ENCODE data around the gene PRTFDC1.
"Not testable (repeated sequence)": the region's sequence is repeated elsewhere in the genome, so short reads cannot be mapped to it uniquely, and the experiment has no call there.

The PRTFDC1 gene, protein sequence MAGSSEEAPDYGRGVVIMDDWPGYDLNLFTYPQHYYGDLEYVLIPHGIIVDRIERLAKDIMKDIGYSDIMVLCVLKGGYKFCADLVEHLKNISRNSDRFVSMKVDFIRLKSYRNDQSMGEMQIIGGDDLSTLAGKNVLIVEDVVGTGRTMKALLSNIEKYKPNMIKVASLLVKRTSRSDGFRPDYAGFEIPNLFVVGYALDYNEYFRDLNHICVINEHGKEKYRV

DNA sequence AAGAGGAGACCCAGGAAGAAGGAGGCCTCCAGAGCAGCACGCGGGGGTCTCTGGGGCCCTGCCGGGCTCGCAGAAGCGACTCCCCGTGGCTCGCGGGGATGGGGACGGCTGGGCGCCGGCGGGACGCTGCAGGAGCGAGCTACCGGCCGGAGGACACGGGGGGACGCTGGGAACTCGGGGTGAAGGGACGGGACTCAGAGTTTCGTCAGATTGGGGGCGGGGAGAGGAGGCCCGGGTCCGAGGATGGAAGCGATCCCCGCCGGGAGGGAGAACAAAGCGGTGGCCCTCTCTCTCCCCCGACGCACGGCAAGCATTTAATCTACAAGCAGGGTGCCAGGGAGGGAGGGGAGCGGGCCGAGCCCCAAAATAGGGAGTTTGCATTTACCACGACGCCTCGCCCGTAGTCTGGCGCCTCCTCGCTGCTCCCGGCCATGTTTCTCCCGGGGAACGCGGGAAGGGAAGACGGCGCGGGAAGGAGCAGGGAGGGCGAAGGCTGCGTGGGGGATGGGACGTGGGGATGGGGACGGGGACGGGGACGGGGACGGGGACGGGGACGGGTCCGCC, at the start of gene PRTFDC1:
Gene PRTFDC1, minus strand, starts transcription at position 464 of the 564 bp plus-strand sequence. Its CDS starts 31 bp downstream, at position 433.
- DNase-seq: peak; percentile 45

DNA sequence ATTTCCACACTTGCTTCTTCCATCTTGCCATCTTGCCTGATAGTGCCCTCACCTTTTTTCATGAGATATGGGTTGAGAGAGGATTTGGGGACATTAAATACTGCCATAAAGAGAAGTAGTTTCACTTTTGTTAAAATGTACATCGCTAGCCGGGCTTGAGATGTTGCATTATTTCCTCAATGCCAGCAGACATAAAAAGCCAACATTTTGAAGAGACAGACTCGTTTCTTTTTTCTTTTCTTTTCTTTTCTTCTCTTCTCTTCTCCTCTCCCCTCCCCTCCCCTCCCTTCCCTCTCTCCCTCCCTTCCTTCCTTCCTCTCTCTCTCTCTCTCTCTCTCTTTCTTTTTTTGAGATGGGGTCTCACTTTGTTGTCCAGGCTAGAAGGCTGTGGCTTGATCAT, 45.6 kb upstream of the PRTFDC1 start:
- no peak for DNase-seq

DNA sequence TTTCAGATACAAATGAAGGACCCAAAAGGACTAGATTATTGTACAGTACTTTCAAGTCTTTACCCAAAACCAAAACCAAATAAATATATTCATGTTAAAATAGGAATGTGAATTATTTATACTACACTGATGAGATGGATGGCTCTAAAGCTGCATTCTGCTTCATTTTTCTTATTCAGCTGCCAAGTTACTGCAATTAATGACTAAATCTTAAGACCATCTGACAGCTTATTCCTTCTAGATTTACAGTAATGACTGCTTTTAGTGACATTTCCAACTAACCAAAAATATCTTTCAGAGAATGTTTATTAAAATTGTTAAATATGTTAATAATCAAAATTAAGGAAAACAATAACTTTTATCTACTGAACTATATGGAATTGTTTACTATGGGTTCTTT, 42.7 kb upstream of the PRTFDC1 start:
- DNase-seq: no peak

DNA sequence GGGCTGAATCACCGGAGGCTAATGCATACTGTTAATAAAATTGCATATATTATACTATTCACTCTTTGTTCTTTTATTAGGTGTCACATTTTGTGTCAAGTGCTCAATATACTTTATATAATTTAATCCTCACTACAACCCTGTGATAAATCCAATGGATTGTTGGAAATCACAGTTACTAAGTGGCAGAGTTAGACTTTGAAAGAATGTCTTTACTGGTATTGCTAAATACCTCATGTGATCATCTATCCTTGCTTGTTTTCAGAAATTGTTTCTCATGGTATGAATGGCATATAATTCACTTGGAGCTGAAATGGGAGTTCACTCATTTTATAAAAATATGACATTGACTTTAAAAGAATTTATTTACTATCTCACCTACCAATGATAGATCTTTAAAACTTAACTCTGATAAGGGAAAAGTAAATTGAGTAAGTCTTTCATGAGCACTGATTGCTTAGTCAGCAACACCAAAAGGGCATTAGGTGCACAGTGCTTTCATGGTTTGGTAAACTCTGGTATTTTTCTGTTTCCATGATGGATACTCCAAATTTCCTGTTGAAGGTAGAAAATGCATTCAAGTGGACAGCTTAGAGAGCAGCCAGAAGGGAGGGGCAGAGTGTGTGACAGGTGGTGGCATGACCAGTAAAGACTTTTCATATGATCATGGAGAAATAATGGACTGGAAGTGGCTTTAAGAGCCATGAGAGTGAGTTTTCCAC, 41.0 kb upstream of the PRTFDC1 start:
- no peak for DNase-seq

DNA sequence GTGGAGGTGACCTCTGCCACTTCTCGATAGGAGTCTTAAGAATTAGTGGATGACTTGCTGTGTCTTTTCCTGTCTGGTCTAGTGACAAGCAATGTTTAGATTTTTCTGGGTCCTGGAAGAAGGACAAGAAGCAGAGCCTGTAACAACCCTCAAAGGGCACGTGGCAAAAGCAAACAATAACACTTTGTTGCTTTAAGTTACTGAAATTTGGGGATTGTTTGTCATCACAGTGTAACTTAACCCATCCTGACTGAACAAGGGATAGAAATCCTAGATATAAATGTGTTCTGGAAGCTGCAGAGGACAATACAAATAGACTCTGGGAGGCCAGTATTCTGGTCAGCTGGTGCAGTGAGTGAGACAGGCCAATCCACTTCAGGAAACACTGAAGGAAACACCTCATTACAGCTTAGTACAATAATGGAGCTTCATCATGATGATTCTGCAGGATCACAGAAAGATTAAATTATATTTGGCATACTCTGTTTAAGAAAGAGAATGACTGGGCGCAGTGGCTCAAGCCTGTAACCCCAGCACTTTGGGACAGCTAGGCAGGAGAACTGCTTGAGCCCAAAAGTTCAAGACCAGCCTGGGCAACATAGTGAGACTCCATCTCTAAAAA, 40.2 kb upstream of the PRTFDC1 start:
- no peak for DNase-seq

DNA sequence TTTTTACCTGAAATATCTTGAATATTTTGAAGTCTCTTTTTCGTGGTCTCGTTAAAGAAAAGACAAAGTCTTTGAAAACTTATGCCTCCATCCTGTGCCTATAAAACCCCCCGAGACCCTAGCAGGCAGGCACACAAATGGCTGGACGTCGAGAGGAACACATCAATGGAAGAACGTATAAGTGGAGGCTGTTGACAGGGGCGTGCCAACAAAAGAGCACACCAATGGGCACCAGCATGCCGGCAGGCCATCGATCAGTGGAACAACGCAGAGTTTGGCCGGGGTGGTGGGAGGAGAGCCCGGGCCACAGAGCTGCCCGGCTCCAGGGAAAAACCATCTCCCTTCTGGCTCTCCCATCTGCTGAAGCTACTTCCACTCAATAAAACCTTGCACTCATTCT, 38.9 kb upstream of the PRTFDC1 start:
- DNase-seq: no peak

DNA sequence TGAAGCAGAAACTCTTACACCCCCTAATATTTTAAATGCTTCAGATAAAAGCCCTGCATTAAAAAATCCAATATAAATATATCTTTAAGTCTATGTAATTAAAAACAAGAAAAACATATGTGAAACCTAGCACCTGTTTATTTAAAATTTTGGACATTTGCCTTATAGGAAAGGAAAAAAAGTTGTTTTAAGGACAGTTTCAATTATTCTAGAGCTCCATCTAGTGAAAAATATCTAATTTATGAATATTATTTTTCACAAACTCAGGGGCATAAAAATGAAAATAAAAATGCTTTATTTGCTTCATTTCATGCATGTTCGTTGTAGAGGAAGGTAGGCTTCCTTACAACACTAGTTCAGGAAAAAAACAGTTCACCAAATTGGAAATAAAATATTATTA, 37.5 kb upstream of the PRTFDC1 start:
- no peak for DNase-seq

DNA sequence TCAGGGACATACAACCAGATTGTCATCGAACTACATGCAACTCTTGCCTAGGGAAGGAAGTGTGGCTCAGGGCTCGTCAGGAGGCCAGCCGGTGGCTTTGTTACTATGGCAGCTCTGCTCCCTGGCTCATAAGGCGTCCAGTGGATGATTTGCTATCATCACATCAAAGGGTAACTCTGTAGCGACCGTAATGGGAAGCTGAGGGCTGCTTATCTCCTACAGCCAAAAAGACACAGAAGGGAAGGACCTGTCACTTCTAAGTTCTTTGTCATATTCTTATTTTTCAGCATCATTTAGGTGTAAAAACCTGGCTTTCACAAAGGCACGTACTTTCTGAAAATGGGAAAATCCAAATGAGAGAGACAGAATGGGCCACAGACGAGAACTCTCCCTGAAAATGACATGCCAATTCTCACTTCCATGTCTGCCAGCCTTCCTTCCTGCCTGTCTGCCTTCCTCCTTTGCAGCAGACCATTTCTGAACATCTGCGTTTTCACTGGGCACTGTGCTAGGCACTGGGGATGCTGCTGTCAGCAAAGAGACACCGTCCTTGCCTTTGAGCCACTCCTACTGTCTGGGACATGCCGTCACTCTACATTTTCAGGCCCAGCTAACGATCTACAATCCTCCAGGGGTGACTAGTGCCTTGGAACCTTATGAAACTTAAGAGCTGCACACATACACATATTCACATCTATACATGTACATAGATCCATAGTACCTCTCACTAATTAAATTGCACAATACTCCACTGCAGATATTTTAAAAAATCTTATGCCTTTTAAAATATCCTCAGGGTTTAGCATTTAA, 36.6 kb upstream of the PRTFDC1 start:
- no peak for DNase-seq

DNA sequence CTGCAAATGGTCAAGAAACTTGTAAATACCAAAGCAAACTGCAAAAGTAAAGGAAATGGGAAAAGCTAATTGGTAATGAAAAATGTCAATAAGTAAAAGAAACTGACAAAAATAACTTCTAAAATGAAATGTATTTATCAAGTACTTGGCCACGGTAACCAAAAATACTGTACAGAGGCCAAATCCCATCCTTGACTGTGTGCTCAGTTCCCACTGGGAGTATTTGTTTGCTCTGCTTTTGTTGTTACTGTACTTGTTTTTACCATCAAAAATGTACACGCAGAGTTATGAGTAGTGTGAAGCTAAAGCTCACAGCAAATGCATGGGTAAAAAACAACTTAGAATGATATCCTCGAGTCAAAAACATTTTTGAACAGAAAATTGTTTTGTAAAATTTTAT, 32.5 kb upstream of the PRTFDC1 start:
- no peak for DNase-seq

DNA sequence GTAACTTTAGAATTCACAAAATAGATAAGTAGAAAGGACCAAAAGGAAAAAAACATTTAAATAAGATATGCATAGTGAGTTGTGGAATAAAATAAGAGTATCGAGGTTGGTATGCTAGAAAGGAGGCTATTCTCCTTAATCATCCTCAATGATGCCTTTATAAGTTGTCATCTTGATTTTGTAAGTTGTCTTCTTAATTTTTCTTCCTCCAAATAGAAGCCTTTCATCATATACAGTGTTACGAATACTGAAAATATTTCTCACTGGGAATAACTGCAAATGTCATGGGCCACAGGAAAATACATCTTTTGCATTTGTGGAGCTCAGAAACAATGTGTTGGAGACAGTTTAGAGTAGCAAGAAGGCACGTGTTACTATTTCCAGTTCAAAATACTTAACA, 31.5 kb upstream of the PRTFDC1 start:
- no peak for DNase-seq

DNA sequence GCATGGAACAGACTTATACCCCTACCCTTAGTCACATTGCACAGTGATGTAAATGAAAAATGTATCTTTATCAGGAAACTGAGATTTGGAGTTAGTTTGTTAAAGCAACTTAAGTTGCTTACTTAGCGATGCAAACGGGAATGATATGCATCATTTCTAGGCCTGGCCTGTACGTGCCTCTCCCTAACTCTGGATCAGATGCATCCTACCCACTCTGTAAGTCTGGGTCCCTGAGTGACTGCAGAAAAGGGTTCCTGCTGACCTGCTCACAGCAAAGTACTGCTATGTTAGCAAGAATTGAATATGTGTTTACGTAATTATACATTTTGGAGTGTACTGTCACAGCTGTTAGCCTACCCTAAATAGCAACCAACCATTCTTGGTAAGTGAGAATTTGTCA, 30.7 kb upstream of the PRTFDC1 start:
- no peak for DNase-seq

DNA sequence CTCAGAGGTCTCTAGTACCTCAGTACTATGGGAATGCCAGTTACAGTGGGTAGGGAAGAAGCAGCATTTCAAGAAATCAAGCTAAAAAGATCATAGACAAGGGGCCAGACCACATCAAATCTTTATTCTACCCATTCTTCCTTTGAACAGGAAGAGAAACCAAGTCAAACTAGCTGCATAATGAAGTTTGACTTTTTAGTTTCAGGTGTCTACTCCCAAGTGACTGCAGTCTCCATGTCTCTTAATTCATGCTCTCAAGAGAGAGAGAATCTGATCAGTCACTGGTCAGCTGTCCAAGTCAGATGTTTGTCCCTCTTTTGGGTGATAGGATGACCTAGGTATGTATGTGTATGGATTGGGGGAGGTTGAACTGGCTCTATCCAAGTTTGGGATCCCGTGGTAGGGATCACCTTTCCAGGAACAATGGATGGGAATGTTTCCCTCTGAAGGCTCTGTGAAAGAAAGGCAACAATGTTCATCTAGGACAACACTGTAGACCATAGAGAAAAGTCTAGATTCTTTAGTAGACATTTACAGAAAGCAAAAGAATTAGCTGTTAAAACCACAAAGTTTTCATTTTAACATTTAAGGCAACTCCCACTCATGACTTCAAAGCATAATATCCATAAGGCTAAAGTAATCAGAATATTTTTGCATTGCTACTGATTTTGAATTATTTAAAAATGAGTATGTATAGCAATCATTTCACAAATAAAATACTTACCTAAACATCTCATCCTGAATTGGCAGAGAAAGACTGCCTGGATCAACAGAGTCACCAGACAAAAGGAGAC, 30.1 kb upstream of the PRTFDC1 start:
- no peak for DNase-seq

DNA sequence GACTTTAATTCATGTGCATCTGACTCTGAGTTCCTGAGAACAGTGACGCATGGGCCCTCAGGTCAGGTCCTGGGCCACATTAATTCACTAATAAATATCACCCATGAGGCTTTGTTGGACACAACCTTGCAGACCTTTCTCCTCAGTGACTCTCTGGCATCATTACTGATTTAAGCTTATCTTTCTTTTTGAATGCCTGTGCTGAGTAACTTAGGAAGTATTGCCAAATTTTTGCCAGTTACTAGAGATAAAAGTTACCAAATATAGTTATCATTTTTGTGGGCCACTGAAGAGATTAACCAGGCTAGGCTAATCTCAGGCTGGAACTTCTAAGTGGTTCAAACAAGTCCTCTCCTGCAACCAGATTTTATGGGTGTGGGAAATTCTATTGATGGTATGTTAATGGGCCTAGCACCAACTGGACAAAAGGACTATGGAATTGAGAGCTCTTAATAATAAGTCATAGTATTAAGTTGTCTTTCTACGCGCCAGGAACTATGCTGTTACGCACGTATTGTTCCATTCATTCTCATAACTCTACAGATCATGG, 28.8 kb upstream of the PRTFDC1 start:
- no peak for DNase-seq

DNA sequence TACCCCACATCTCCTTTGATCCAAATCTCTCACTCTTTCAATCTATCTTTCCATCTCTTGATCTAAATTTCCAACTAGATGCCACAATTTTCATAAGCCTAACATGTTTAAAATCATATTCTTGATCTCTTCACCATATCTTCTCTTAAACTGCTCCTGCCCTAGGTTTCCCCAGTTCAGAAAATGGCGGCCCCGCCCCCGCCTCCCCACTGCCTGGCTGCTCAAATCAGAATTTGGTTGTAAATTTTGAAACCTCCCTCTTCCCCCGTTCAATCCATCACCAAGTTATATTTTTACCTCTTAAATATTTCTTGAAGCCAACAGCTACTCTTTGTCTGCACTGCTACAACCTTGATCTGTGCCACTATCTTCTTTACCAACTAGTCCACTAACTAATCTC, 27.3 kb upstream of the PRTFDC1 start:
- no peak for DNase-seq

DNA sequence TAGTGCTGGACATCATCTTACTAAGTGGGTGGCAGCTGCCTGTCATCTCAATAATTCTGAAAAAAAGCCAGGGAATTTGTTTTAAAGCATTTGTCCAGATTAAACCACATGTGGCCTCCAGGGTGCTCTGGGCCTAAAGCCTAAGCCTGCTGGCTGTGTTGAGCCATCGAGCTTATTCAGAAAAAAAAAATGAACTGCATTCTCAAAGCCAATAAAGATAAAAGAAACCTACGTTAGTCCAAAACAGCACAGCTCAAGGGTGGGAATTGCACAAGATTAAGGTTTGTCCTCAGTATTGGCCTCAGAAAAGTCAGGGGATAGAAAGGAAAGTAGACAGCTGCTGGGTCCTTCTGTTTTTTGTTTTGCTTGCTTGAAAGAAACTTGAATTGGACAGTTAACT, 22.6 kb upstream of the PRTFDC1 start:
- no peak for DNase-seq

DNA sequence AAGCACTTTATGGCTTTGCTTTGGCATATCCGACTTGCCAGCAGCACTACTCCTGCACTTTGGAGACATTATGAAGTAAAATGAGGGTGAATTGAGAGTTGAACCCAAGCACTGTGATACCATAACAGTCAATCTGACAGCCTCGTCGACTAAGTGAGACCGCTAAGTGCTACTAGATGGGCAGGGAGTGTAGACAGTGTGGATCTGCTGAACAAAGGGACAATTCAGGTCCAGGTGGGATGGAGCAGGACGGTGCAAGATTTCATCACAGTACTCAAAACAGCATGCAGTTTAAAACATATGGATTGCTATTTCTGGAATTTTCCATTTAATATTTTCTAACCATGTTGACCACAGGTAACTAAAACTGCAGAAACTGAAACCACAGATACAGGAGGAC, 20.8 kb upstream of the PRTFDC1 start:
- no peak for DNase-seq

DNA sequence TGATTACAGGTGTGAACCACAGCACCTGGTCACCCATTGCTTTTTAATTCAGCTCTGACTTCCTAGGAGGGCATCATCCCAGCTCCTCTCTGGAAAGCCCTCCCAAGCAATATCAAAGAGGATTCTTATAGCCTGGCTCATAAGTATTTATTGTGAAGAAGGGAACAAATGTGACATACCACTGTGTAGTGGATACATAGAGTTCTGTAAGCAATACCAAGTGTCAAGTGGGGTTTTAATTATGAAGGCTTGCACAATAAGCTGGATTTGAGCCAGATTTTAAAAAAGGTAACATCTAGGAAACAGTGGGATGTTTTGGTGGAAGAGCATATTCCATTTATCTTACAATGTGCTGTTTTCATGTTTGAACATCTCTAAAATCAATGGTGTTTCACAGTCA, 19.0 kb upstream of the PRTFDC1 start:
- no peak for DNase-seq

DNA sequence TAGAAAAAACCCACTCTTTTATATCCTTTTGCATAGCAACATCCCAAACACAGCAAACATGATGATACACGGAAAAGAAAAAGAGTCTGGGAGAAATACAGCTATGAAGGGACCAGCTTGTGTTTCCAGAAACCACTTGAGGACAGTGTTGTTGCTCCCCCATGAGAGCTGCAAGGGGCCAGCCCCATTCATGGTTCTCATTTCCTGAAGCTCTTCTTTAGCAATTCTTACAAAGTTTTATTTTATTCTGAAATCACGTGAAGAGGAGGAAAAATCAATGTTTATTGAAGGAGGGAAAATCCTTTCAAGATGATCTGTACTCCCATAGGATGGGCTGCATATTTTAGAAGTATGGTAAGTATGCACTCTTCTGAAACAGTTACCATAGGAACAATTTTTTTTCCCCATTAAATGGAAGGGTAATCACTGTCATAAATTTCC, 17.5 kb upstream of the PRTFDC1 start:
- DNase-seq: no peak

DNA sequence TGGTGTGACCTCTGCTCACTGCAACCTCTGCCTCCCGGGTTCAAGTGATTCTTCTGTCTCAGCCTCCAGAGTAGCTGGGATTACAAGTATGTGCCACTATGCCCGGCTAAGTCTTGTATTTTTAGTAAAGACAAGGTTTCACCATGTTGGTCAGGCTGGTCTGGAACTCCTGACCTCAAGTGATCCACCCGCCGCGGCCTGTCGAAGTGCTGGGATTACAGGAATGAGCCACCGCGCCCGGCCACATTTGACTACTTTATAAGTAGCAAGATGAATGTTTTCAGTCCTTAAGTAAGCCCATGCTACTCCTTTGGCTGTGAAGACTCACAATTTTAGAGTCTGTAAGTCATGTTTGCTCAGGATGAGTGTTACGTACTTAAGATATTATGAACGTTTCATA, 16.5 kb upstream of the PRTFDC1 start:
- DNase-seq: not testable (repeated sequence)

DNA sequence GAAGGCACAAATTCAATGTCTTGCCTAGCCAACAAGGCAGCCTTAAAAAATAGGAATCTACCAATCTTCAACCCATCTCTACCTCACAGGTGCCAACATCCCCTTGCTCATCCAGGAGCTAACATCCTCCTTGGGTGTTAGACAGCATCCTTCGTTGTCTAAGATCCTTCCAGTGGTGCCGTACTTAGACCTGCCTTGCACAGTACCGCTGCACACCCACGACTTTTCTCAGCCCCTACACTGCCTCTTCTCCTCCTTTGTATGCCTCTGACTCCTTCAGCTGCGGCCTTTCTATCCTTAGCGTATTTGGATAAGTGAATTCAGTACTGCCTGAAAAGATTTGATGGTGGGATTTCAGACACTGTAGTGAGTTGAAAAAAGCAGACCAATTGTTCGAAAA, 15.9 kb upstream of the PRTFDC1 start:
- DNase-seq: no peak

DNA sequence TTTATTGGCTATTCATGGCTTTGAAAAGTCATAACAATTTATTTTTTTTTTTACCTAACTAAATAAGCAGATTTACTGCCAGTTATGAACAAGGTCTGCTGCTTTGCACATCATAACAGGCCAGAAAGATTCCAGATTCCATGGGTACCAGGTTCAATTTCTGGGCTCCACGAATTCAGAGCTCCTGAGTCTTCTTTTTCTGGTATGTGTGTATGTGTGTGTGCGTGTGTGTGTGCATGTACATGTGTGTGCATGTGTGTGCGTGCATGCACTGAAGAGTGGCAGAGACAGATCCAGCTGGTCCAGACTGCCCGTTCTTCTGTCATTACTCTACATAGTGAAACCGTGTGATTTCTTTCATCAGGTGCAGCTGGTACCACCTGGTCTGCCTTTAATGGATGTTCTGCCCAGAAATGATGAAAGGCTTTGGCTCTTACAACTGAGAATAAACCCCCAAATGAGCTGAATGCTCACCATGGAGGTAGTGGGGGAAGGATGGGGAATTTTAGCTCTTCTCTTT, 14.6 kb upstream of the PRTFDC1 start:
- DNase-seq: no peak

DNA sequence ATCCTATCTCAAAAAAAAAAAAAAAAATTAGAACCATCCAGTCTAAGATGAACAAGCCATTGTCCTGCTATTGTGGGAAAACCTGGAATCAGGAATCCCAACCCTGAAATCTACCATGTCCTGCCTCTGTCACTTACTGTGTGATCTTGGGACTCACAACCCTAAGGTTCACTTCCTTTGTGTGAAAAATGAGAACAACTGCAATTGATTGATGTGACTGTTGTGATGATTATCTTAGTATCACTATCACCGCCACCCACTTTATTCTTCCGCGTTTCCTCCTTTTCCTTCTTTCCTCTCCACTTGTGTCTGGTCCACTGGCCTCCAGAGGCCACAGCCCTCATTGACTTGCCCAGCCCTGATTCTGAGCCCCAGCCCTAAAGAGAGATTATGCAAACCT, 12.6 kb upstream of the PRTFDC1 start:
- DNase-seq: no peak
